GM18511 (cell line): ENCODE results near the gene FBXO21.

Source experiments
- ATAC-seq: cut with Tn5 transposase; IDR thresholded peaks from one replicate; pipeline ENCODE4 v1.9.1; 2021; ENCODE audit warnings: mild to moderate bottlenecking, moderate library complexity; ENCODE audit not compliant: unreplicated experiment

Gene FBXO21

DNA sequence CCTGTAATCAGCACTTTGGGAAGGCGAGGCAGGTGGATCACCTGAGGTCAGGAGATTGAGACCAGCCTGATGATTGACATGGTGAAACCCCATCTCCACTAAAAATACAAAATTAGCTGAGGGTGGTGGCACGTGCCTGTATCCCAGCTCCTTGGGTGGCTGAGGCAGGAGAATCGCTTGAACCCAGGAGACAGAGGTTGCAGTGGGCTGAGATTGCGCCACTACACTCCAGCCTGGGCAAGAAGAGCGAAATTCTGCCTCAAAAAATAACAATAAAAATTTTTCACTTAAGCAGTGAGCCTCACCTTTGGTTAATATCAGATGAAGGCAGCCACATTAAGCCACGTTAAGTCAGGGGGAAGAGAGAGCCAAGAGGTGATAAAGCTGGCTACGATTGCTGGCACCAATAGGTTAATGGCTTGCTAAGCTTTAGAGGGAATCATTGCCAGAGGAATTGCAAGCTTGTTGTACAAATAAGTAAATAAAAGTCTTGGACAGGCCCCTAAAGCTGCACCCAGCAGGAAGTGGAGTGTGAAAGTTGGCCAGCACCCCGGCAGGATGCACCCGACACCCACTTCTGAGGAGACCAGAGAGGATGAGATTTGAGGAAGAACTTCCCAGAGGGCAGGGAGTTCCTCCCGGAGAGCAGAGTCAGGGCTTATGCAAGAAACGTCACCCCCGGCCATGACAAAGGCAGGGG lies 49.7 kb downstream of the FBXO21 start:
- no peak for ATAC-seq

DNA sequence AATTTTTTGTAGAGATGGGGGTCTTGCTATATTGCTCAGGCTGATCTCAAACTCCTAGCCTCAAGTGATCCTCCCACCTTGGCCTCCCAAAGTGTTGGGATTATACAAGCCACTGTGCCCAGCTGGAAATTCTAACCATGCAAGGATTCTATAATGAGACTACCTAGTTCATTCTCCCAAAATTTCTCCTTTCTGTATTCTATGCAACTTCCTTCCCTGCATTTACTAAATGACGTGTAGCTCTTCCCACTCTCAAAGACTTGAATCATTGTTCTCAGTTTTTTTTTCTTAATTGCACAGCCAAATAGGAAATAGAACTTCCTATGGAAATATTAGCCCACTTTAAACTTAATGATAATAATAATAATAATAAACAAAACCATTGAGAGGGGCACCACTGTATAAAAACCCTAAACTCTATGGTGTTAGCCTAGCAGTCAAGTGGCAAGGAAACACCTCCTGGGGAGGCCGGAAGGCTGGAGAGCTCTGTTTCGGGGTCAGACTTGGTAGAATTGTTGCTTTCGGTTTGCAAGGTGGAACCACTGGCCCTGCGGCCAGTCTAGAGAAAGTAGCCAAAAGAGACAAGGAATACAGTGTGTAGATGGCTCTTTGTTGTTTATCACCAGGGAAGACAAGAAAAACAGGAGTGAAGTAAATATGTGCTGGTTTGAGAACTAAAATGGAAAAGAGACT lies 51.1 kb downstream of the FBXO21 start:
- no peak for ATAC-seq

DNA sequence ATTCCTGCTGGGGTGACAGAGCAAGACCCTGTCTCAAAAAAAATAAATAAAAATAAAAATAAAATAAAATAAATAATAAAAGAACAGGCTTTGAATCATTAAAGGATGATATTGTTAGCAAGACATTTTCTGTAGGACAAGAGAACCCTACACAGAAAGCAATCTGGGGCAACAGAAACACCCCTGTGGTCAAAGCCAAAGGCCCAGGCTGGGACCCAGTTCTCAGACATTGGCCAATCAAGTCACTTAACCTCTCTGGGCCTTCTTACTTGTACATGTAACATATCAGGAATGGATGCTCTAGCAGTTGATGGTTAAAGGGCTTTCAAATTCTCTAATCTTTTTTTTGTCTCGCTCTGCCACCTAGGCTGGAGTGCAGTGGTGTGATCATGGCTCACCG lies 55.5 kb downstream of the FBXO21 start:
- ATAC-seq: no peak

DNA sequence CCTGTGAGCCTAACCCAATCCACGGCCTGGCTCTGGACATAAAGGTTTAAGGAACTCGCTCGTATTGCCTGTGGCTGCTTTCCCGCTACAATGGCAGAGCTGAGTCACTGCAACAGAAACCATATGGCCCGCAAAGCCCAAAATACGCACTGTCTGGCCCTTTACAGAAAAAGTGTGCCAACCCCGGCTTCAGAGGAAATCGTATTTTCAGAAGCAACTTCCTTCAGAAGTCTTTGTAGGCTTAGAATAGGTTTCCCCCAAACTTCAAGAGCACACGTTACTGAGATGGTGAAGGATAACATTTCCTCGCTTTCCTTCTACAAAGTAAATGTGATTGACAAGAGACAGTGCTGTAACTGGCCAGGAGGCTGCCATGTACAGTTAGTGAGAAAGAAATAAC lies 56.2 kb downstream of the FBXO21 start:
- no peak for ATAC-seq

DNA sequence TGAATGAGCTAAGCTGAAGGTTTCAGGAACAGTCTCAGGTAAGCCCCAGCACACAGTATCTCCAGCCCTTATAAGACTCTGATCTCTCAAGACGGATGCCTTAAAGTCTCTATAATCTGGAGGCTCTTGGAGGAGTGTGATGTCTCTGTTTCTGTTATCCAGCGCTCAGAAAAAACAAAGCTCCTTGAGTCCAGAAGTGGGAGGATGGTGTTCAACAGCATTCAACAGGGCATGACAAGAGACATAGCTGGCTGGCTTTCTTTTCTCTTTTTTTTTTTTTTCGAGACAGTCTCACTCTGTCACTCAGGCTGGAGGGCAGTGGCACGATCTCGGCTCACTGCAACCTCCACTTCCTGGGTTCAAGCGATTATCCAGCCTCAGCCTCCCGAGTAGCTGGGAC lies 59.5 kb downstream of the FBXO21 start:
- no peak for ATAC-seq

DNA sequence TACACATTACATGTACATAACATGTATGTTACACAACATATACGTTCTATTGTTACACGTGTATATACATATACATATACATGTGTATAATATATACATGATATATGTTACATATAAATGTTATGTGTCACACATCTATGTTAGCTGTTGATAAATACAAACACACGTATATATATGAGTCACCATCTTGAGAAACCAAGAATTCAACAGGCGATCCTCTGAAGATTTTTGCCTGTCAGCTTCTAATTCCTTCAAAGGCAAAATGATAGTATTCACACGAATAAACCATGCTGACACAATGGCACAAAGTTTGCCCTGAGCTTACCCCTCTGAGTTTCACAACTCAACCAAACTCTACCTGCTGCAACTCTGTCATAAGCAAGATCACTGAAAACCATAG lies 60.9 kb downstream of the FBXO21 start:
- ATAC-seq: no peak

DNA sequence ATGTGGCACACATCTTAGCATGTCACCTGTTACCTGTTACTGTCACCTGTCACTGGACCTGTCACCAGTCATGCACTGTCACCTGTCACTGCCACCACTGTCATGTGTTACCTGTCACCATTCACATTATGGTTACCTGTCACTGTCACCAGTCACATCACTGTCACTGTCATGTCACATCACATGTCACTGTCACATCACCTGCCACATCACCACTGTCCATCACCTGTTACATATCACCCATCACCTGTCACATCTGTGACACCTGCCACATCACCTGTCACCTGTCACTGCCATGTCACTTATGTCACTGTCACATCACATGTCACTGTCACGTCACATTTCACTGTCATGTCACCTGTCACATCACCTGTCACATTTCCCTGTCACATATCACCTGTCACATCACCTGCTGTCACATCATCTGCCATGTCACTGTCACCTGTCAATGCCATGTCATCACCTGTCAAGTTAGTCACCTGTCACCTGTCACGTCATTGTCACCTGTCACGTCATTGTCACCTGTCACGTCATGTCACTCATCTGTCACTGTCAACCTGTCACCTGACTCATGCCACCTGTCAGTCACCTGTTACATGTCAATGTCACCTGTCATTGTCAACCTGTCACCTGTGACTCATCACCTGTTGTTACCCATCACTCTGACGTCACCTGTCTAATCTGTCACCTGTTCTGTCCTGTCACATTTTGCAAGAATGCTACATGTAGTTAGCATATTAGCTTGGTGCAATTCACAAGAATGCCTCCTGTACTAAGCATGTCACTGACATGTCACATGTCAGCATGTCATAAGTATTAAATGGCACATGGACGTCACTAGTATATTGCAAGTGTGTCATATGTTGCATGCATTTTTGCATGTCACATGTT lies 62.1 kb downstream of the FBXO21 start:
- no peak for ATAC-seq

DNA sequence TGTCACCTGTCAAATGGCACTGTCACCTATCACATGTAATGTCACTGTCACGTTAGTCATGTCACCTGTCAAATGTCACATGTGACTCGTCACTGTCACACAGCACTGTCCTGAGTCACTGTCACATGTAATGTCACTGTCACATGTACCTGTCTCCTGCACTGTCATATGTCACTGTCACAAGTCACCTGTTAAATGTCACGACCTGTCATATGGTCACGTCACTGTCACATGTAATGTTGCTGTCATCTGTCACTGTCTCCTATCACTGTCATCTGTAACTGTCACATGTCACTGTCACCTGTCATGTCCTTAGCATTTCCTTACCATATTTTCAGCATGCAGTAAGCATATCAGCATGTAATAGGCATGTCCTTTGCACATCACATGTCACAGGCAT lies 63.9 kb downstream of the FBXO21 start:
- ATAC-seq: no peak

DNA sequence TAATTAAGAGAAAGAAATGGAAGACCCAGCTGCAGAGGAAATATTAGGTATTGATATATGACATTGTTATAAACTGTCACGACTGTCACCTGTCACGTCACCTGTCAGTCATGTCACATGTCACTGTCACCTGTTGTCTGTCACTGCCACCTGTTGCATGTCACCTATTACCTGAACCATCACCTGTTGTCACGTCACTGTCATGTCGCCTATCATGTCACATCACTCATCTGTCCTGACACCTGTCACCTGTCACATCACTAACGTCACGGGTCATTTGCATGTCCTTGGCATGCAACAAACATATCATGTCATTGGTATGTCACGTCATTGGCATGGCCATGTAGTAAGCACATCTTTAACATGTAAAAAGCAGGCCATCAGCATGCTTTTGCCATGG lies 64.5 kb downstream of the FBXO21 start:
- ATAC-seq: no peak

DNA sequence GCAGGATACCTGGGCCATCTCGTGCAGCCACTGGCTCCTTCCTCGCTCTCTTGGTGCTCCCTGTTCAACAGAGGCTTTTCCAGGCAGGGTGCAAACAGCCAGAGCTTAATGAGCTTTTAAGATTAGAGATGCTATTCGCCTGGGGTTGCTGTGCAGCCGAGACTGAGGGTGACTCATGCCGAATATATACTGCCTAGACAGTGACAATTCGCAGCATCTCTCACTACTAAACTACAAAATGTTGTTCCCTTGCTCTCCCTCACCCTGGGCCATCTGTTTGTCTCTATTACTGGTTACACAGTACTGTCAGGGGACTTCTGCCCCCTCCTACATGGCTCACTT lies 65.0 kb downstream of the FBXO21 start:
- ATAC-seq: no peak

DNA sequence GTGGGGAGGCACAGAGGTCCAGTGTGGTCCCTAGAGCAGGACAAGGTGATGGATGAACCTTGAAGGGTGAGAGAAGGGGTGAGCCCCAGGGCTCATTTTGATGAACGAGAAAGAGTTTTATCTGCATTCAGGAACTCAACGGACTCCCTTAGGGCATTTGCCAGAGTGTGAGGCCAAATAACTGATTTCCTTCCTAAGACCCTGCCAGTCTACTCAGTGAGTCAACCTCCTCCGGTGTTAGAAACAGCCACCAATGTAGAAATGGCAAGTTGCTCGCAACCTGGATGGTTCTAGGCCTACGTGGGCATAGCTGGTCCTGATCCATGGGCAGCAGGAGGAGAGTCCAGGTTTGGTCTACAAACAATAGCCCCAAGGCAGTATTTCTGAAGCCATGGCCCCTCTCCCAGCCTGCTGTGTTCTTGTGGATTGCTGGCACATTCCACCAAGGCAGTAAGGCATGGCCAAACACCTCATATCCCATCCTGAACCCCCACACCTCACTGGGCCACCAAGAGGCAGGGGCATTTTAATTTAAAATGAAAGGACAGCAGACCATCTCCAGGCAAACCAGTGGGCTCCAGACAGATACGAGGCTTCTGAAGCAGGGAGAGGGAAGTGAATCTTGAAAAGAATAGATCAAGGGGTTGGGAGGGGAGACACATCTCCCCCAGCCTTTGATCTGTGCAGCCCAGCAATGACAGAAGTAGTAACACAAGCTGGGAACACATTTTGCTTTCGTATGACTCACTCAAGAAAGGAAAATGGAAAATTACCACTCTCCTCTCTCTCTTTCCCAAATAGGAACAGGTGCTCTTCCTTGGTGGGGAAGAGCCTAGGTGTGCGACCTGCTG lies 65.6 kb downstream of the FBXO21 start:
- ATAC-seq: no peak

DNA sequence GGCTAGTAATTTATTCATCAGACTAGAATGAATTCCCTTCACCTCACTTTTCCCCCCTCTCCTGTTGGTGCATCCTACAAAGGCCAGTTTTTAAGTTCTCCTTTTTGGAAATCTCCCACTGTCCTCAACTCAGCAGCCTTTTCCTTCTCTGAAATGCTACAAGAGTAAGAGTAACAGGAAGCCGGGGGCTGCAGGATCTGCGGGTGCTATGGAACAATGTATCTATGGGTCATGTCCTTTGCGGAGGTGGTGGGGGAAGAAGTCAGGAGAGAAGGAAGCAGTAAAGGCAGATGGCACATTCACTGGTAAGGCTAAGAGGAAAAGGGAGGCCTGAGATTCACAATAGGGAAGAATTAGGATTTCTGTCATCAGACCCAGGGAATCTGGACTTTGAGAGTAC lies 68.8 kb downstream of the FBXO21 start:
- ATAC-seq: no peak

DNA sequence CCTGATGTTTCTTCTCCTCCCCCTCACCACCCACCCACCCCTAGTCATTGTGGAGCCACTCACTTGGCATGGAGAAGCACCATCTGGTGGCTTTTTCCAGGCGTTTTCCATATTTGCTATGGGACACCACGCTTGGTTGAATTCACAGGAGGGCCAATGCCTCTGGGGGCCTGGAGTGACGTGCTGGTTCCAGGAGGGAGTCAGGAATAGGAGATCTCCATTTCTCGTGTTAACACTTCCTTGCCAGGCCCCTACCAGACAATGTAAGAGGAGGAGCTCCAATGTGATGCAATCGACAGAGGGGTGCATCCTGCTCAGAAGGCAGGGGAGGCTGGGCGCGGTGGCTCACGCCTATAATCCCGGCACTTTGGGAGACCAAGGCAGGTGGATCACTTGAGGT lies 69.5 kb downstream of the FBXO21 start:
- no peak for ATAC-seq

DNA sequence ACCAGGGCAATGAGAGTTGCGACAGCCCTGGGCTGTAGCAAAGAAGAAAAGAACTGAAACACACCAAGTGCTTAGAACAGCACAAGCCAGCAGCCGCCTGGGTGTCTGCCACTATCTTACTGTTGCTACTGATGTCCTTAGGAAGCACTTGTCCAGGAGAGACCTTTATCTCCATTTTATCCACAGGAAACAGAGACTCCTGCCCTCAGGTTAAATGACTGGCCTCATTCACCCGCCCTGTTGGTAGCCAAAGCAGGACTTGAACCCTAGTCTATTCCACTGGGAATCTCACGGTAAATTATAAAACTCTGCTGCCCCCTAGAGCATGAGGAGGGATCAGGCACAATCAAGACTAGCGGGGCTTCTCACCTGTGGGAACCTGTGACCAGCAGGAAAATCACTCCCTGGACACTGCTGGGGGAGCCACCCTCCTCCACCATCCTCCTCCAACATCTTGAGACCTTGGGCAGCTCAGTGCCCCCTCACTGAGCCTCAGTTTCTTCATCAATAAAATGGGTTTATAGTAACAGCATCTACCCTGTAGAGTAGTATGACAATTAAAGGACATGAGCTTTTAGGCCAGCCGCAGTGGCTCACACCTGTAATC lies 70.6 kb downstream of the FBXO21 start:
- ATAC-seq: no peak

DNA sequence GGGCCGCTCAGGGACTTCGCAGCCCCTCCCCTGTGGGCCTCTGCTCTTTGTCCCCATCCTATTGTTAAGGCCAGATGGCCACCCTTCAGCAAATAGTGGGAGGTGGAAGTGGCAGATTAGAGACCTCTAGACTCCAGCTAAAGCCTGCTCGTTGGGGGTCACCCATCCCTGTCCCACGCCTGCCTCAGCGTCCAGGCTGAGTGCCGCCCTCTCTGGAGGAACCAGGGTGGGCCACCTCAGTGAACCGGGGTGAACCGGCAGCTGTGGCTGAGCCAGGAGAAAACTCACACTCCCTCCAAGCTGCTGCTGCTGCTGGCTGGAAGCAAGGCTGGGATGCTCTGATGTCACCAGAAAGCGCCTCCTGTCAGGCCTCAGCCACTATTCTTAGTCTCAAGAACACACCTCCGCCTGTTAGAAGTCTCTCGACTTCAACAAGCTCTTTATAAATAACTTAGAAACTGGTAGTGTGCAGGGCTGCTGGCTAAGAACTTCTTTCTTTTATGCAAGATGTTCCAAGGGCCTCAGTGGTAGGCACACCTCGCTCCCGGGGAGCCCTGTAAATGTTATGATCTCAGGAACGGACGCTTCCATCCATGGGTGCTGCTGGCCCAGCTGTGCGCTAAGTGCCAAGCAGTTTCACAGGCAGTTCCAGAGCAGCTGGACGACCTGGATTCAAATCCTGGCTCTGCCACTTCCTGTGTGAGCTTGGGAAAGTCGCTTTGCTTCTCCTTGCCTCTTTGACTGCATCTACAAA lies 71.3 kb downstream of the FBXO21 start:
- no peak for ATAC-seq

DNA sequence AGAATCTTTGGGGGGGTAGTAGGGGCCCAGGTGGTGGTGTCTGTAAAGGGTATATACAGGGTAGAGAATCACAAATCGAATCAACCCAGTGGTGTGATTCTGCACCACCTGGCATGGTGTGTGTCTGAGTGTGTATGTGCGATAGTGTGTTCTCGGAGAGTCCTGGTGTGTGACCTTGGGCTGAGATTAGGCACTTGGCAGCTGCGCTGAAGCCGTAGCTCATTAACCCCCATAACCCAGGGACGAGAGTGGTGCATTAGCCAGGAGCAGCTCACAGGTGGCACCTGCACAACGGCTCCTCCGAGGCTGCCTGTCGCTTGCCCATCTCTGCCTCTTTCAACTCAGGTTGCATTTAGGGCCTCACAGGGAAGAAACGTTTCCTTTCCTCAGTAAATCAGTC lies 75.5 kb downstream of the FBXO21 start:
- no peak for ATAC-seq

DNA sequence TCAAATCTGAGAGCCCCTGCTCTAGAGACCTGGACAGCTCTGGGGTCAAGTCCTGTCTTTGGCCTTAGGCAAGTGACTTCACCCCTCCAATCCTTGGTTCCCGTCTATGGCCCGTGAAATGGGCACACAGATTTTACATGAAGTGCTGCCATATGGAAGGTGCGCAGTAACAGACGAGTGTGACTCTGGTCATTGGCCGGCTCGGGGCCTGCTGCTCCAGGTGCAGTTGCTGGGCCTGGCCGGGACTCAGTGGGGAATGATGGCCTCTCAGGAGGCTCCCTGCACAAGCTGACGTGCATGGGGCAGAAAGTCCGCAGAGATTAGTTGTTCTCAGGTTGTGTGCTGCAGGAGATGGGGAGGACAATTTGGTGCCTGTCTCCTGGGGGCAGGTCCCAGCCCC lies 77.0 kb downstream of the FBXO21 start:
- no peak for ATAC-seq

DNA sequence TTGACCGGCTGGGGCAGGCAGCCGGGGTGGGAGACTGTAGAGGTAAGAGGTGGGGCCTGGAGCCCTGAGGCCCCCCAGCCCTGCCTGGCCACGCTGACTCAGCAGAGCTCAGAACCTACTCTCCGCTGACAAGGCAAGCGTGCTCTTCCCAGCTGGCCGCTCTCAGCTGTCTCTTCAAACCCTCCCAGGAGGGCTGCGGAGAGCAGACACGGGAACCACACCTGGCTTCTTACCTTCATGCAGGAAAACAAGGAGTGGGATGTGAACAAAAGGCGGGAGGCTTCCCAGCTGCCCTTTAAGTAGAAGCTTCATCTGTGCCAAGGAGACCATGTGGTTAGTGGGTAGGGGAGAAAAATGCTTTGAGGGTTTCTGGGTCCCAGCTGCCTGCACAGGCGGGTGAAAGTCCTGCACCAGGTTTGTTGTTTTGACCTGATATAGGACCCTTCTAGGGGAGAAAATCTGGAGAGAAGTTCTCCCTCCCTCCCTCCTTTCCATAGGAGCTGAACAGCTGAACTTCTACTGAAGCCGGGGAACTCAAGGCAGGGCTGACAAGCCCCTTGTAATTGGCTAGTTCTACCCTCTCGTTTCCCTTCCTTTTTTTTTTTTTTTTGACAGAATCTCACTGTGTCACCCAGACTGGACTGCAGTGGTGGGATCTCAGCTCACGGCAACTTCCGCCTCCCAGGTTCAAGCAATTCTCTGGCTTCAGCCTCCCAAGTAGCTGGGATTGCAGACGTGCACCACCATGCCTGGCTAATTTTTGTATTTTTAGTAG lies 78.3 kb downstream of the FBXO21 start:
- no peak for ATAC-seq

DNA sequence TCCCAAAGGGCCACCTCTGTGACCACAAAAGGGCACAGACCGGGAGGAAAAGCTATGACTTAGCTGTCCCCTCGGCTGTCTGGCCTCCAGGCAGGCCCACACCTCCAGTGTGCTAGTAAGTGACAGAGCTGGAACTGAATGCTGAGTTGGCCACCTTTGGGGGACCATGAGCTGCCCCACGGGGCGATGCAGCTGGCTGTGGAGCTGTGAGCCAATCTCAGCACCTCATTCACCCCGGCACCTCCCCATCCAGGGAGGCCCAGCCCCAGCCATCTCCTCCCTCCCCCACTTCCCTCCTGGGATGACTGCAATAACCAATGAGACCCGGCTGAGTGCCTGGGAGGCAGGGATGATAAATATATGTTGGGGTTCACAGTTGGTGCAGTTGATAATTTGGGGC lies 78.9 kb downstream of the FBXO21 start:
- ATAC-seq: no peak
